HepG2 (cell line): ENCODE data around the gene SEMA6B. TPM values are rescaled to one million over a fixed set of nuclear protein-coding genes. Genes with fewer than 3 reads are reported as not detected.

Source experiments
- AGO2 ChIP-seq: fragments of 200-400 bp; formaldehyde crosslinking; optimal IDR thresholded peaks from 2 replicates; pipeline ENCODE3; 2017; ENCODE audit warnings: mild to moderate bottlenecking, low read depth, low read length, moderate library complexity
- AHR ChIP-seq: IDR thresholded peaks from 2 replicates; pipeline ENCODE4 v1.6.1; 2018; ENCODE audit warnings: missing genetic modification reagents, missing compliant biosample characterization
- ESRRA ChIP-seq: sonication (generic); formaldehyde crosslinking; IDR thresholded peaks from 2 replicates; pipeline ENCODE4 v1.5.1; 2020; ENCODE audit warnings: mild to moderate bottlenecking, low read depth, missing genetic modification reagents
- GABPB1 ChIP-seq: IDR thresholded peaks from 2 replicates; pipeline ENCODE4 v1.6.1; 2016; ENCODE audit warnings: mild to moderate bottlenecking, missing genetic modification reagents, moderate library complexity, missing compliant biosample characterization
- KAT7 ChIP-seq: IDR thresholded peaks from 2 replicates; pipeline ENCODE4 v1.6.1; 2018; ENCODE audit warnings: borderline replicate concordance, missing compliant biosample characterization
- KAT8 ChIP-seq: IDR thresholded peaks from 2 replicates; pipeline ENCODE4 v1.6.1; 2016; ENCODE audit warnings: missing genetic modification reagents, missing compliant biosample characterization
- KLF6 ChIP-seq: IDR thresholded peaks from 2 replicates; pipeline ENCODE4 v1.8.0; 2016; ENCODE audit warnings: missing biosample characterization, missing genetic modification reagents
- MTA1 ChIP-seq: sonication (generic); formaldehyde crosslinking; IDR thresholded peaks from 2 replicates; pipeline ENCODE4 v1.4.0; 2020; ENCODE audit warnings: missing genetic modification reagents, mild to moderate bottlenecking, borderline replicate concordance
- NR2F6 ChIP-seq, 2 experiments: IDR thresholded peaks; 2 replicates each; pipeline ENCODE4 v1.6.1; 2016; ENCODE audit warnings: antibody characterized with exemption in 1 of 2, mild to moderate bottlenecking in 1 of 2
- PPARG ChIP-seq: conservative IDR thresholded peaks from 2 replicates; pipeline ENCODE4 v1.6.1; 2016; ENCODE audit warnings: missing biosample characterization, missing genetic modification reagents
- TBX3 ChIP-seq: fragments of 450-650 bp; IDR thresholded peaks from 2 replicates; pipeline ENCODE4 v1.6.1; 2017; ENCODE audit warnings: antibody characterized with exemption, mild to moderate bottlenecking, inconsistent platforms, borderline replicate concordance
- TRIM24 ChIP-seq: sonication (generic); formaldehyde crosslinking; IDR thresholded peaks from 2 replicates; pipeline ENCODE4 v1.8.0; 2022; ENCODE audit warnings: mild to moderate bottlenecking, missing genetic modification reagents
- ZFP62 ChIP-seq: sonication (generic); formaldehyde crosslinking; IDR thresholded peaks from 2 replicates; pipeline ENCODE4 v1.4.0; 2020; ENCODE audit warnings: missing genetic modification reagents
- ZNF20 ChIP-seq: sonication (generic); formaldehyde crosslinking; IDR thresholded peaks from 2 replicates; pipeline ENCODE4 v1.4.0; 2020; ENCODE audit warnings: mild to moderate bottlenecking, moderate library complexity, missing genetic modification reagents
- ZNF253 ChIP-seq: sonication (generic); formaldehyde crosslinking; IDR thresholded peaks from 2 replicates; pipeline ENCODE4 v1.8.0; 2022; ENCODE audit warnings: mild to moderate bottlenecking, missing genetic modification reagents, borderline replicate concordance
- ZNF343 ChIP-seq: sonication (generic); formaldehyde crosslinking; IDR thresholded peaks from 2 replicates; pipeline ENCODE4 v1.4.0; 2020; ENCODE audit warnings: mild to moderate bottlenecking, missing genetic modification reagents
- ZNF546 ChIP-seq: sonication (generic); formaldehyde crosslinking; conservative IDR thresholded peaks from 2 replicates; pipeline ENCODE4 v1.8.1; 2023; ENCODE audit warnings: mild to moderate bottlenecking, missing genetic modification reagents
- polyA plus RNA-seq, 8 experiments: library from polyadenylated mRNA; depleted of rRNA in 3 of 8; stranded (reverse) in 7 of 8; unstranded in 1 of 8; fragments of >200 nt; fragmentation: Illumina TruSeq in 4 of 8; extraction: Trizol in 4 of 8; gene quantifications; 2 replicates each; pipeline versions ENCODE4 v1.2.1 to v1.2.3, GENCODE V29; 2011 to 2016; ENCODE audit warnings: low read depth in 4 of 8, missing spikeins in 1 of 8, mixed read lengths in 1 of 8; ENCODE audit not compliant: insufficient read depth in 1 of 8
- total RNA-seq, 5 experiments: library from RNA; depleted of rRNA; stranded (reverse); fragments of >200 nt; fragmentation: Illumina TruSeq; extraction: Trizol; gene quantifications; 2 replicates each; pipeline ENCODE4 v1.2.3, GENCODE V29; 2016; ENCODE audit warnings: low read depth in 1 of 5
- TF ChIP-seq, protein P1 (sequence below): sonication (generic); formaldehyde crosslinking; IDR thresholded peaks from 2 replicates; pipeline ENCODE4 v1.8.1; 2023; ENCODE audit warnings: mild to moderate bottlenecking, missing genetic modification reagents
- TF ChIP-seq, protein P2 (sequence below), 2 experiments: IDR thresholded peaks; 2 replicates each; pipeline ENCODE4 v1.6.1; 2011 to 2012; ENCODE audit warnings: low read length in 2 of 2, borderline replicate concordance in 1 of 2, low read depth in 1 of 2, mild to moderate bottlenecking in 1 of 2, moderate library complexity in 1 of 2
- TF ChIP-seq, protein P3 (sequence below): sonication (generic); formaldehyde crosslinking; IDR thresholded peaks from 2 replicates; pipeline ENCODE4 v1.4.0; 2020; ENCODE audit warnings: missing genetic modification reagents; ENCODE audit errors: not compliant biosample characterization
- TF ChIP-seq, protein P4 (sequence below): sonication (generic); formaldehyde crosslinking; IDR thresholded peaks from 2 replicates; pipeline ENCODE4 v1.4.0; 2020; ENCODE audit warnings: low read depth, mild to moderate bottlenecking, missing genetic modification reagents
- TF ChIP-seq, protein P5 (sequence below): IDR thresholded peaks from 2 replicates; pipeline ENCODE4 v1.6.1; 2016; ENCODE audit warnings: low read depth, borderline replicate concordance

Gene SEMA6B
- total and polyA plus RNA-seq, 2 of the 13 experiments (the other 11 are each of a cell fraction or from before 2014, with no cell fraction given) = 45.5 to 67.1 TPM

DNA sequence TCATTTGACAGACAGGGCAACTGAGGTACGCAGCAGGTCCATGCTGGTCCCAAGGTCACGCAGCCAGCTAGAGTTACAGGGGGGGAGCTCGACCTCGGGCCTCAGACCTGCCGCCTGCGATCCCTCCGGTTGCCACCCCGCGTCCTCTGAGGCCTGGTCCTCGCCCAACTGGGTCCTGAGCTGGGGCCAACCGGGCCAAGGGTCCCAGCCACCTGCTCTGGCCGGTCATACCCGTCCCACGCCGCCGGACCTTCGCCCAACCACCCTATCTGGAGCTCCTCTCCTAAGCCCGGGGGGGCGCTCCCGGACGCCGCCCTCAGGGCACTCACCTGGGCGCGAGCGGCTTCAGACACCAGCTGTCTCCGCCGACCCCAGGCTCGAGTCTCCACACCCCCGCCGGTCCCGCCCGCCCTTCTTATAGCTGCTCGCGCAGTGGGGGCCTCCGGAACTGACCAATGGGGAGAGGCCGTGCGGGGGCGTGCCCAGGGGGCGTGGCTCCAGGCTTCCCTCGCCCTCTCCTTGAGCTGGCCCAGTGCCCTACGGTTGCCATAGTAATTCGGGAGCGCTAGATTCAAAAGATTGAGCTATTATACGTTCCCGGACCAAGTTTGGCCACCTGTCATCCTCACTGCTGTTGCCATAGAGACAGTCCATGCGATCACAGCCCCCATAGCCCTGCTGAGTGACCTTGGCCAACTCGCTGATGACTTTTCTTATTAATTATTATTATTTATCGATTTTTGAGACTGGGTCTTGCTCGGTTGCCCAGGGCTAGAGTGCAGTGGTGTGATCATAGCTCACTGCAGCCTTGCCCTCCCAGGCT lies 24.4 kb downstream of the SEMA6B start, which contains the start of gene PLIN5 (continued):
- TF ChIP-seq, protein P1, sequence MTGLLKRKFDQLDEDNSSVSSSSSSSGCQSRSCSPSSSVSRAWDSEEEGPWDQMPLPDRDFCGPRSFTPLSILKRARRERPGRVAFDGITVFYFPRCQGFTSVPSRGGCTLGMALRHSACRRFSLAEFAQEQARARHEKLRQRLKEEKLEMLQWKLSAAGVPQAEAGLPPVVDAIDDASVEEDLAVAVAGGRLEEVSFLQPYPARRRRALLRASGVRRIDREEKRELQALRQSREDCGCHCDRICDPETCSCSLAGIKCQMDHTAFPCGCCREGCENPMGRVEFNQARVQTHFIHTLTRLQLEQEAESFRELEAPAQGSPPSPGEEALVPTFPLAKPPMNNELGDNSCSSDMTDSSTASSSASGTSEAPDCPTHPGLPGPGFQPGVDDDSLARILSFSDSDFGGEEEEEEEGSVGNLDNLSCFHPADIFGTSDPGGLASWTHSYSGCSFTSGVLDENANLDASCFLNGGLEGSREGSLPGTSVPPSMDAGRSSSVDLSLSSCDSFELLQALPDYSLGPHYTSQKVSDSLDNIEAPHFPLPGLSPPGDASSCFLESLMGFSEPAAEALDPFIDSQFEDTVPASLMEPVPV (CRISPR knock-in tag) = peak; percentile 49; the same call in 1 of the 2 replicates
- TF ChIP-seq KLF6 (CRISPR knock-in tag) (no peak), GABPB1 (CRISPR knock-in tag) (peak; percentile 57; the same call in 1 of the 2 replicates), TRIM24 (CRISPR knock-in tag) (no peak), KAT7 (0 out of 2 replicates have a peak, but pooled peaks have one; percentile 34), ZFP62 (CRISPR knock-in tag) (no peak), ESRRA (no peak), ZNF546 (CRISPR knock-in tag) (no peak; the same call in 1 of the 2 replicates), MTA1 (CRISPR knock-in tag) (no peak), ZNF20 (CRISPR knock-in tag) (no peak), ZNF343 (0 out of 2 replicates have a peak, but pooled peaks have one; percentile 46), NR2F6 (IDR thresholded peaks at IDR 0.05) (no peak), NR2F6 (CRISPR knock-in tag; IDR thresholded peaks at IDR 0.05) (0 out of 2 replicates have a peak, but pooled peaks have one; percentile 8), TBX3 (no peak), PPARG (CRISPR knock-in tag) (peak; percentile 46; the same call in 1 of the 2 replicates), AGO2 (peak; percentile 40), KAT8 (CRISPR knock-in tag) (no peak), ZNF253 (CRISPR knock-in tag) (no peak), AHR (CRISPR knock-in tag) (no peak)
- TF ChIP-seq, protein P2, sequence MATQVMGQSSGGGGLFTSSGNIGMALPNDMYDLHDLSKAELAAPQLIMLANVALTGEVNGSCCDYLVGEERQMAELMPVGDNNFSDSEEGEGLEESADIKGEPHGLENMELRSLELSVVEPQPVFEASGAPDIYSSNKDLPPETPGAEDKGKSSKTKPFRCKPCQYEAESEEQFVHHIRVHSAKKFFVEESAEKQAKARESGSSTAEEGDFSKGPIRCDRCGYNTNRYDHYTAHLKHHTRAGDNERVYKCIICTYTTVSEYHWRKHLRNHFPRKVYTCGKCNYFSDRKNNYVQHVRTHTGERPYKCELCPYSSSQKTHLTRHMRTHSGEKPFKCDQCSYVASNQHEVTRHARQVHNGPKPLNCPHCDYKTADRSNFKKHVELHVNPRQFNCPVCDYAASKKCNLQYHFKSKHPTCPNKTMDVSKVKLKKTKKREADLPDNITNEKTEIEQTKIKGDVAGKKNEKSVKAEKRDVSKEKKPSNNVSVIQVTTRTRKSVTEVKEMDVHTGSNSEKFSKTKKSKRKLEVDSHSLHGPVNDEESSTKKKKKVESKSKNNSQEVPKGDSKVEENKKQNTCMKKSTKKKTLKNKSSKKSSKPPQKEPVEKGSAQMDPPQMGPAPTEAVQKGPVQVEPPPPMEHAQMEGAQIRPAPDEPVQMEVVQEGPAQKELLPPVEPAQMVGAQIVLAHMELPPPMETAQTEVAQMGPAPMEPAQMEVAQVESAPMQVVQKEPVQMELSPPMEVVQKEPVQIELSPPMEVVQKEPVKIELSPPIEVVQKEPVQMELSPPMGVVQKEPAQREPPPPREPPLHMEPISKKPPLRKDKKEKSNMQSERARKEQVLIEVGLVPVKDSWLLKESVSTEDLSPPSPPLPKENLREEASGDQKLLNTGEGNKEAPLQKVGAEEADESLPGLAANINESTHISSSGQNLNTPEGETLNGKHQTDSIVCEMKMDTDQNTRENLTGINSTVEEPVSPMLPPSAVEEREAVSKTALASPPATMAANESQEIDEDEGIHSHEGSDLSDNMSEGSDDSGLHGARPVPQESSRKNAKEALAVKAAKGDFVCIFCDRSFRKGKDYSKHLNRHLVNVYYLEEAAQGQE (IDR thresholded peaks at IDR 0.05; ENCODE audit: borderline replicate concordance in 1 of 2, low read depth in 1 of 2, low read length in 2 of 2) = no peak
- TF ChIP-seq, protein P3, sequence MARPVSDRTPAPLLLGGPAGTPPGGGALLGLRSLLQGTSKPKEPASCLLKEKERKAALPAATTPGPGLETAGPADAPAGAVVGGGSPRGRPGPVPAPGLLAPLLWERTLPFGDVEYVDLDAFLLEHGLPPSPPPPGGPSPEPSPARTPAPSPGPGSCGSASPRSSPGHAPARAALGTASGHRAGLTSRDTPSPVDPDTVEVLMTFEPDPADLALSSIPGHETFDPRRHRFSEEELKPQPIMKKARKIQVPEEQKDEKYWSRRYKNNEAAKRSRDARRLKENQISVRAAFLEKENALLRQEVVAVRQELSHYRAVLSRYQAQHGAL (CRISPR knock-in tag) = no peak
- TF ChIP-seq, protein P4, sequence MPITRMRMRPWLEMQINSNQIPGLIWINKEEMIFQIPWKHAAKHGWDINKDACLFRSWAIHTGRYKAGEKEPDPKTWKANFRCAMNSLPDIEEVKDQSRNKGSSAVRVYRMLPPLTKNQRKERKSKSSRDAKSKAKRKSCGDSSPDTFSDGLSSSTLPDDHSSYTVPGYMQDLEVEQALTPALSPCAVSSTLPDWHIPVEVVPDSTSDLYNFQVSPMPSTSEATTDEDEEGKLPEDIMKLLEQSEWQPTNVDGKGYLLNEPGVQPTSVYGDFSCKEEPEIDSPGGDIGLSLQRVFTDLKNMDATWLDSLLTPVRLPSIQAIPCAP (CRISPR knock-in tag) = no peak
- TF ChIP-seq, protein P5, sequence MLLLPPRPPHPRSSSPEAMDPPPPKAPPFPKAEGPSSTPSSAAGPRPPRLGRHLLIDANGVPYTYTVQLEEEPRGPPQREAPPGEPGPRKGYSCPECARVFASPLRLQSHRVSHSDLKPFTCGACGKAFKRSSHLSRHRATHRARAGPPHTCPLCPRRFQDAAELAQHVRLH = no peak
